OCI-M2 (cell line): ENCODE results near the gene SLC38A11.

Experiments used
- DNase-seq: peaks from one replicate; lab custom pipeline; 2025; ENCODE audit not compliant: unreplicated experiment; lab: John Stamatoyannopoulos, UW

The SLC38A11 gene

DNA sequence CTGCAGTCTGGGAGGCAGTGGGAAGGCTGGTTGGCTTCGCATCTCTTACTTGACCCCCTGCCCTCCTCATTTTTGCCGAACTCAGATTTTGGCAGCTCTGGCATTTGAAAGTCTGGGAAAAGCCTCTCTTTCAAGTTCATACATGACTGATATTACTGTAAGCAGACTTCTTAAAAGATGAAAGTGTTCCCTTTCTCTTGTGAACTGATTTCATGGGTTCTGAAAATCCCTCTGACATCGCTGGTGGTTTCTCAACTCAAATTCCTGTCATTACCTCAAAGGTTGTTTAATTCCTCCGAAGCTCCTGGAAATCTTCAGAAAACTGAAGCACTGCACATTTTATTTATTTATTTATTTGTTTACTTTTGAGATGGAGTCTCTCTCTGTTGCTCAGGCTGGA, 16.9 kb upstream of the SLC38A11 start:
- DNase-seq = no peak

GRCh38 chr2:164969909-164970690, 14.8 kb upstream of the SLC38A11 start:
- DNase-seq = no peak

GRCh38 chr2:164967781-164968228, 12.5 kb upstream of the SLC38A11 start:
- no peak for DNase-seq

GRCh38 chr2:164967361-164967760, 12.0 kb upstream of the SLC38A11 start:
- no peak for DNase-seq

- no peak for DNase-seq
Observed at GRCh38 chr2:164964700-164965099, 9.4 kb upstream of the SLC38A11 start.

GRCh38 chr2:164960159-164960558, 4.8 kb upstream of the SLC38A11 start:
- DNase-seq = no peak

DNA sequence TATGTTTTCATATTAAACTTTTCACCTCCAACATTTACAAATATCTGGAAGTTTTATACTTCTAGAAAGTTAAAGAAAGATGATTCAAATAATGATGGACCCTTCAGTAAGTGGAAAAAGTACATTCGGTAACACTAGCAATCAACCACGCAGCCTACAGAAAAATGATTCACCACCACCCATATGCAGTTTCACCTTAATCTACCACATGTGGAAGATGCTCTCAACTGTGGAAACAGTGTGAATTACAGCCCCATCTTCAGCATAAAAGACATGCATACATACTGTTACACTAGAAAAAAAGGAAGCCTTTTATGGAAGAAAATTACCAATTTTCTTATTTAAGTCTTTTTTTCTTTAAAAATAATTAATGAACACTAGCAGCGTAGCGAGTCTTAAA, 1.1 kb downstream of the SLC38A11 start:
- DNase-seq = no peak

GRCh38 chr2:164953279-164953678, 2.0 kb downstream of the SLC38A11 start:
- no peak for DNase-seq

- no peak for DNase-seq
Observed at GRCh38 chr2:164952057-164952702, 3.1 kb downstream of the SLC38A11 start.

DNA sequence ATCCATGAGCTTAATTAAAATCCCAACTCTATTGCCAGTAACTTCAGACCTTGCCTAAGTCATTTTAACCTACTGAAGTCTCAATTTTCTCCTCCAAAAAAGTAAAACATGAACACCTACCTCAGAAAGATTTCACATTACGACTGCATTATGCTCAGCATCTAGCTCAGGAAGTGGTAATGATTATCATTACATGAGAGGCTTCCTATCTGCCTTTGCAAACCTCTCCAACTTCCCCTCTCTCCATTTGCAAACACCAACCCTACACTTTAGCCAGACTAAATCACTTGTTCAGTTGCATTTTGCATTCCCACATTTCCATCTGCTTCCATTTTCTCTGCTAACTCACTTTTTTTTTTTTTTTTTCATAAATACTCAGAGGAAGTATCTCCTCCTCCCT, 6.8 kb downstream of the SLC38A11 start:
- DNase-seq = no peak

DNA sequence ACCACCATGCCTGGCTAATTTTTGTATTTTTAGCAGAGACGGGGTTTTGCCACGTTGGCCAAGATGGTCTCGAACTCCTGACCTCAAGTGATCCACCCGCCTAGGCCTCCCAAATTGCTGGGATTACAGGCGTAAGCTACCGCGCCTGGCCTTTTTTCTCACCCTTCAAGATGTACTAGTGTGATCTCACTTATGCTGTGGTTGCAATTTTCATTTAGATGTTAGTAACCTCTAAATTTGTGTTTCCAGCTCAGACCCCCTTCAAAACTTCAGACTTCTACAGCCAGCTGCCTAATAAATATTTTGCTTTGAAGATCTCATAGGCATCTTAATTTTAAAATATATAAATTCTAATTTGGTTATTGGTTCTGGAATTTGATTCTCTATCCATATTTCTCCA, 8.0 kb downstream of the SLC38A11 start:
- no peak for DNase-seq

- DNase-seq = no peak
Observed at GRCh38 chr2:164943289-164943688, 12.0 kb downstream of the SLC38A11 start.

DNA sequence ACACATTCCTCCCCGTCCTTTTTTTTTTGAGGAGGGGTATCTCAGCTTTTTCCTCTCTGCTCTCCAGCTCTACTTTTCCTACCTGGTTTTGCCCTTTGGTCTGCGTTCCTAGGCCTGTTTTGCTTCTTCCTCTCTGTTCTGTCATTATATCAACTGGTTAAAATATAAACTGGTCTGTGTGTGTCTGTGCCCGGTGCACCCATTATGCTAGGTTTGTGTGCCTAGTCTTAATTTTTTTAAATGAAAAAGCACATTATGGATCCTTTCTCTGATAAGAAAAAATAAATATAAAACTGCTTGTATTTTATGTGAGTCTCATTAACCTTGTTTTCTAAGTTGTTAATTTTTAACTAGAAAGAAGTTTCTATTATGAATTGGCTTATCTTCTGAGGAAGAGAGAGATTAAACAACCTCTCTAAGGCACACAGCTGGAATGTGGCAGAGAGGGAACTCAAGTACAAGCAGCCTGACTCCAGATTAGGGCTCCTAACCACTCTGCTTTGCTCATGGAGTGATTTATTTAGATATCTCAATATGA, 17.4 kb downstream of the SLC38A11 start:
- DNase-seq = no peak

DNA sequence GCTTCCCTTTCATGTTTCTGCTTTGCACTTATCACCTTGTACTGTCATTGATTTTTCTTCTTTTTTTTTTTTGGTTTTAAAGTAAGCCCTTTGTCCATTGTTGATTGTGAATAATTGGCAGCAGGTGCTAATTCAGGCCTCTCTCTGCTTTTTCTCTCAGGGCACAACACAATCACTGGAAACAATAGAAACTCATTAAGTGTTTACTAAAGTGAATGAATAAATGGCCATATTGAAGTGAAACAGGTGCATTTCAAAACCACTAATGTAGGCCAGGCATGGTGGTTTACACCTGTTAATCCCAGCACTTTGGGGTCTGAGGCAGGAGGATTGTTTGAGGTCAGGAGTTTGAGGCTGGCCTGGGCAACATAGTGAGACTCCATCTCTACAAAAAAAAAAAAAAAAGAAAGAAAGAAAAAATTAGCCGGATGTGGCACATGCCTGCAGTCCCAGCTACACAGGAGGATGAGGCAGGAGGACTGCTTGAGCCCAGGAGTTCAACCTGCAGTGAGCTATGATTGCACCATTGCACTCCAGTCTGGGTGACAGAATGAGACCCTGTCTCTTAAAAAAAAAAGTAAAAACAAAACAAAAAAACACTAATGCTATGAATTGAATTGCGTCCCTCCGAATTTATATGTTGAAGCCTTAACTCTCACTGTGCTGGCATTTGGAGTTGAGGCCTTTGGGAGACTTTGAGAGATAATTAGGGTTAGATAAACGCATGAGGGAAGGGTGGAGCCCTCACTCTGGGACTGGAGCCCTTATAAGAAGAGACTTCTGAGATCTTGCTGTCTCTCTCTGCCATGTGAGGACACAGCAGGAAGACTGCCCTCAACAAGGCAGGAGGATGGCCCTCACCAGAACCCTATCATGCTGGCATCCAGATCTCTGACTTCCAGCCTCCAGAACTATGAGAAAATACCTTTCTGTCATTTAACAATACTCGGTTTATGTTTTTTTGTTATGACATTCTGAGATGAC, 19.9 kb downstream of the SLC38A11 start:
- DNase-seq = no peak

- DNase-seq = no peak
Observed at GRCh38 chr2:164934401-164935117, 20.8 kb downstream of the SLC38A11 start.

GRCh38 chr2:164933671-164934189, 21.6 kb downstream of the SLC38A11 start:
- no peak for DNase-seq

DNA sequence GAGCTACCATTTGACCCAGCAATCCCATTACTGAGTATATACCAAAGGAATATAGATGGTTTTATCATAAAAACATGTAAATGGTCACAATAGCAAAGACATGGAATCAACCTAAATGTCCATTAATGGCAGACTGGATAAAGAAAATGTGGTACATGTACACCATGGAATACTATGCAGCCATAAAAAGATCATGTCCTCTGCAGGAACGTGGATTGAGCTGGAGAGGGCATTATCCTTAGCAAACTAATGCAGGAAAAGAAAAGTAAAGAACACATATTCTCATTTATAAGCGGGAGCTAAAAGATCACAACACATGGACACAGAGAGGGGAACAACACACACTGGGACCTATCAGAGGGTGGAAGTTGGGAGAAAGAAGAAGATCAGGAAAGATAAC, 22.9 kb downstream of the SLC38A11 start:
- DNase-seq = no peak

- DNase-seq = no peak
Observed at GRCh38 chr2:164928101-164928673, 27.1 kb downstream of the SLC38A11 start.

- no peak for DNase-seq
Observed at GRCh38 chr2:164922134-164922533, 33.2 kb downstream of the SLC38A11 start.

DNA sequence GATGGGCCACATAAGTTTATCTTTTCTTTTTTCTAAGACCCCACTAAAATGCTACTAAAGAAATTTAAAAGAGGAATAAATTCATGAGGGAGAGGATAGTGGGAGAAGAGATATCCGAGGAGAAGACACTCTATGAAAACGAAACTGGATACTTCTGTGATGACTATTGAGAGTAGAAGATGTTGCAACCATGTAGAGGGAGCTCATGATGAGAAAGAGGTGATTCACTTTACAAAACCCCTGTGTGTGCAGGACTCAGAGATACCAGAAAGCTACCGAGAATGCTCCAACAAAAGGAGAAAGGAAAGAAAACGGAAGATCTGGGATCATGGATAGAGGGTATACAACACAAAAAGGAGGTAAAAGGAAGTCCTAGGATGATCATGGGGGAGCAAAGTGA, 34.9 kb downstream of the SLC38A11 start:
- no peak for DNase-seq
